RWPE2 (cell line): Measurements from ENCODE around the gene VCAM1.

ENCODE experiments used
- ATAC-seq: fragments of 200-7000 bp; cut with Tn5 transposase; 3 replicates; pipeline ENCODE4 v1.9.1; 2021; ENCODE audit warnings: low read depth
- DNase-seq: peaks from one replicate; pipeline ENCODE4 v3.0.0-alpha.2; 2020; ENCODE audit warnings: low spot score
- H3K27ac ChIP-seq: fragments of 450-650 bp; 2 replicates; pipeline ENCODE4 v1.5.1; 2017; ENCODE audit warnings: mild to moderate bottlenecking; ENCODE audit not compliant: poor library complexity, severe bottlenecking
- H3K27me3 ChIP-seq: fragments of 250-450 bp; sonication (Bioruptor Pico); 2 replicates; pipeline ENCODE4 v1.5.1; 2021; ENCODE audit warnings: mild to moderate bottlenecking, moderate library complexity; ENCODE audit not compliant: insufficient read depth, poor library complexity, severe bottlenecking
- H3K36me3 ChIP-seq: fragments of 250-450 bp; sonication (Bioruptor Pico); 2 replicates; pipeline ENCODE4 v1.5.1; 2020; ENCODE audit warnings: low read depth, mild to moderate bottlenecking, moderate library complexity
- H3K4me1 ChIP-seq: fragments of 250-450 bp; sonication (Bioruptor Pico); 2 replicates; pipeline ENCODE4 v1.5.1; 2021; ENCODE audit warnings: mild to moderate bottlenecking, moderate library complexity; ENCODE audit not compliant: insufficient read depth, poor library complexity, severe bottlenecking
- H3K4me3 ChIP-seq: fragments of 250-450 bp; sonication (Bioruptor Pico); 2 replicates; pipeline ENCODE4 v1.5.1; 2021; ENCODE audit warnings: mild to moderate bottlenecking, moderate library complexity; ENCODE audit not compliant: severe bottlenecking
- H3K9me3 ChIP-seq: fragments of 250-450 bp; sonication (Bioruptor Pico); 2 replicates; pipeline ENCODE4 v1.5.1; 2021; ENCODE audit warnings: mild to moderate bottlenecking, moderate library complexity; ENCODE audit not compliant: severe bottlenecking
- CTCF ChIP-seq: fragments of 450-650 bp; IDR thresholded peaks from one replicate; pipeline ENCODE4 v1.5.1; 2017; ENCODE audit warnings: mild to moderate bottlenecking, moderate library complexity; ENCODE audit not compliant: poor library complexity, severe bottlenecking

VCAM1 gene

GRCh38 chr1:100769323-100769722 lies 49.8 kb downstream of the VCAM1 start:
- DNase-seq: no peak
- Histone ChIP-seq H3K27me3 (no peaks in the 10 kb centered on the region), H3K4me3 (no peak overlapping the region), H3K9me3 (no peaks in the 10 kb centered on the region), H3K36me3 (no peaks in the 10 kb centered on the region), H3K27ac (no peak overlapping the region), H3K4me1 (peaks cover 4% of the 10 kb centered on the region)
- ATAC-seq: no peak
- no peak for TF ChIP-seq CTCF

GRCh38 chr1:100769906-100770646 lies 50.5 kb downstream of the VCAM1 start:
- TF ChIP-seq CTCF: no peak
- Histone ChIP-seq H3K9me3 (no peaks in the 10 kb centered on the region), H3K4me1 (peaks cover 4% of the 10 kb centered on the region), H3K4me3 (no peak overlapping the region), H3K27me3 (no peaks in the 10 kb centered on the region), H3K27ac (no peak overlapping the region), H3K36me3 (no peaks in the 10 kb centered on the region)
- ATAC-seq: no peak
- DNase-seq: no peak

- Histone ChIP-seq H3K36me3 (no peaks in the 10 kb centered on the region), H3K4me1 (no peaks in the 10 kb centered on the region), H3K27ac (no peak overlapping the region), H3K9me3 (no peaks in the 10 kb centered on the region), H3K4me3 (no peak overlapping the region), H3K27me3 (no peaks in the 10 kb centered on the region)
- DNase-seq (no peak), ATAC-seq (no peak)
- no peak for TF ChIP-seq CTCF
These were observed 53.9 kb downstream of the VCAM1 start for GRCh38 chr1:100773444-100773843.

- no peak for TF ChIP-seq CTCF
- ATAC-seq: no peak
These were observed 54.8 kb downstream of the VCAM1 start for GRCh38 chr1:100774370-100774769.

GRCh38 chr1:100775483-100775882 lies 55.9 kb downstream of the VCAM1 start:
- no peak overlapping the region for H3K4me3 ChIP-seq
- DNase-seq (no peak), ATAC-seq (no peak)
- H3K4me1 ChIP-seq: no peaks in the 10 kb centered on the region
- H3K36me3 ChIP-seq: no peaks in the 10 kb centered on the region
- H3K9me3 ChIP-seq: no peaks in the 10 kb centered on the region
- H3K27me3 ChIP-seq: no peaks in the 10 kb centered on the region
- TF ChIP-seq CTCF: no peak
- no peak overlapping the region for H3K27ac ChIP-seq

More at GRCh38 chr1:100774370-100774769, 54.8 kb downstream of the VCAM1 start:
- Histone ChIP-seq H3K4me3 (no peak overlapping the region), H3K4me1 (no peaks in the 10 kb centered on the region), H3K27me3 (no peaks in the 10 kb centered on the region), H3K27ac (no peak overlapping the region), H3K36me3 (no peaks in the 10 kb centered on the region), H3K9me3 (no peaks in the 10 kb centered on the region)
- no peak for DNase-seq
